NCI-H748 treated with DMSO at 0.1 percent for 48 hours (cell line): ENCODE measurements around the gene NDUFA5.
"Not testable (repeated sequence)": the region's sequence is repeated elsewhere in the genome, so short reads cannot be mapped to it uniquely, and the experiment has no call there.

Experiments used
- DNase-seq: peaks from one replicate; lab custom pipeline; 2025; lab: John Stamatoyannopoulos, UW

NDUFA5 gene

DNA sequence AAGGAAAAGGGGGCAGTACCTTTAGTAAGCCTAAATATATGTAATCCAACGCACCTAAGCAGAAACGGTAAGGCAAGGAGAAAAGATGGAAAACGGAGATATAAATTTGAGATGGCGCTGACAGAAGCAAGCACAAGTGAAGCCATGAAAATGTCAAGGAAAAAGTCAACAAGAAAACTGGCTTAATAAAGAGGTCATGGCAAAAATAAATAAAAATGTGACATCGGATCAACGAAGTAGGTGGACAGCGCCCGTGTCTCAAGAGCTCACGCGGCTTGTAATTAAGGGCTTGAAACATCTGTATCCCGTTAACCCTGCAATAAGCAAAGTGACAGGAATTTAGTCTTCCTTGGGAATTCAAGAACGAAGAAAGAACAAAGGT is 611 bp downstream of the NDUFA5 start:
- DNase-seq = no peak

DNA sequence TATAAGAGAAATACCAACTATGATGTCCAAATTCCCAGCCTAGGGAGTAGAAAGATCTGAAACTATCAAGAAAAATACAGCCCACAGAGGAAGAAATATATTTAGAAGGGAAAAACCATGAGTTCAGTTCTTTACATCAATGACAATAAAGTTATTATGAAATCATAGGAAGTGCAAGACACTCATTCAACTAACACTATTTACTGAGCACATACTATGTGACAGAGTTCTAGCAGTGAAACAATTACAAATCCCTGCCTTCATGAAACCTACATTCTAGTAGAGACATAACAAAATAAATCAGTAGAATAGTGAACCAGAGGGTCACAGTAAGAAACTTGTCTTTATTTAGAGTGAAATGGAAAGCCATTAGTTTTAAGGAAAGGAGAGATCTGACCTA is 2.1 kb downstream of the NDUFA5 start:
- DNase-seq = no peak

DNA sequence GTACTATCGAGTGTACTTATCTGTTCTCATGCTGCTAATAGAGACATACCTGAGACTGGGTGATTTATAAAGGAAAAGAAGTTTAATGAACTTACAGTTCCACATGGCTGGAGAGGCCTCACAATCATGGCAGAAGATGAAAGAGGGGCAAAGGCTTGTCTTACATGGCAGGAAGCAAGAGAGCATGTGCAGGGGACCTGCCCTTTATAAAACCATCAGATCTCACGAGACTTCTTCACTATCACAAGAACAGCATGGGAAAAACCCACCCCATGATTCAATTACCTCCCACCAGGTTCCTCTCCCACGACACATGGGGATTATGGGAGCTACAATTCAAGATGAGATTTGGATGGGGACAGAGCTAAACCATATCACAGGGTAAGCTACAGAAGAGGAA is 4.5 kb downstream of the NDUFA5 start:
- no peak for DNase-seq

DNA sequence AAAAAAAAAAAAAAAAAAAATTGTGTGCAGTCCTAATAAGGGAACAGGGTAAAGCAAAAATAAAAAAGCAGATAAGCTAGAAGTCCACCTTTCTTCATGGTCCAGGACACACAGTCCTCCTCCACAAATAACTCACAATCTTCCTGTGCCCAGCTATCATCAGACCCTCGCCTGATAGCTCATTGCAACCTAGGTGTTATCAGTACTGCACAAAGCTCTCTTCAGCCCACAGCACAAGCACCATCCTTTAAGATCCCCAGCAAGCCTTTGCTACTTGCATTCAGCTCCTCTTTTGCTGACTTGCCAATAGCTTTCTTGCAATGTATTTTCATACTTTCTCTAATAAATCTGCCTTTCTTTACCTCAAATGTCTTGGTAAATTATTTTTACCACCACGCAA is 5.0 kb downstream of the NDUFA5 start:
- no peak for DNase-seq

DNA sequence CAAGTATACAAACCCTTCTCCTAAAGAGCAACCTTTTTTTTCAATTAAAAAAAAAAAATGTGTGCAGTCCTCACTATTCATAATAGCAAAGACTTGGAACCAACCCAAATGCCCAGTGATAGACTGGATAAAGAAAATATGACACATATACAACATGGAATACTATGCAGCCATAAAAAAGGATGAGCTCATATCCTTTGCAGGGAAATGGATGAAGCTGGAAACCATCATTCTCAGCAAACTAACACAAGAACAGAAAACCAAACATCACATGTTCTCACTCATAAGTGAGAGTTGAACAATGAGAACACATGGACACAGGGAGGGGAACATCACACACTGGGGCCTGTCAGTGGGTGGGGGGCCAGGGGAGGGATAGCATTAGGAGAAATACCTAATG is 5.5 kb downstream of the NDUFA5 start:
- not testable (repeated sequence) for DNase-seq

DNA sequence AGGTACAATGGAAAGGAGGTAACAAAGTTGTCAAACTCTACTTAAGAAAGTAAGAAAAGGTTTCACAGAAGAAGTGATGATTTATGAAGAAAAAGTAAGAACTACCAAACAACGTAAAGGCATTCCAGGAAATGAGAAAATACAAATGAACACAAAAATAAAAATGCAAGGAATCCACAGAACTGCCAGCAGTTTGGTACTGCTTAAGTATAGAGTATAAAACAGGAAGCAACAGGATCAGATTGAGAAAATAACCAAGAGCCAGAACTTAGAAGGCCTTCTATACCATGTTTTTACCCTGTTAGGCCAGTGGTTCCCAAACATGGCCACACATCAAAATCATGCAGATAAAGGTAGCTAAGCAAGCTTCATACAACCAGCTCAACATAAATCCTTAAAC is 9.2 kb downstream of the NDUFA5 start:
- DNase-seq = no peak

DNA sequence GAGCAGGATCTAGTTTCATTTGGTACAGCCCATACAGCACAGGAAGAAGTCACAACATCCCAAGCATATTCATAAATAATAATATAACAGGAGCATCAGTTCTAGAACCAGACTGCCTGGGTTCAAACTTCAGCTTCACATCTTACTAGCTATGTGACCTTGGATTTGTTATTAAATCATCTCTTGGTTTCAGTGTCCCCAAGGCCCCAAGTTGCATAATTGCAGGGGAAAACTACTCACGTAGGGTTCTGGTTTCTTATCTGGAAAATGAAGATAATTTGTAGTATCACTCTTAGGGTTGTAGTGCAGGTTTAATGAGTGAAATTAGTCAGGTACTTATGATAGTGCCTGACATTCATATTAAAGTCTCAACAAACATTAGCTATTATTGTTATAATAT is 17.7 kb downstream of the NDUFA5 start:
- DNase-seq = no peak

DNA sequence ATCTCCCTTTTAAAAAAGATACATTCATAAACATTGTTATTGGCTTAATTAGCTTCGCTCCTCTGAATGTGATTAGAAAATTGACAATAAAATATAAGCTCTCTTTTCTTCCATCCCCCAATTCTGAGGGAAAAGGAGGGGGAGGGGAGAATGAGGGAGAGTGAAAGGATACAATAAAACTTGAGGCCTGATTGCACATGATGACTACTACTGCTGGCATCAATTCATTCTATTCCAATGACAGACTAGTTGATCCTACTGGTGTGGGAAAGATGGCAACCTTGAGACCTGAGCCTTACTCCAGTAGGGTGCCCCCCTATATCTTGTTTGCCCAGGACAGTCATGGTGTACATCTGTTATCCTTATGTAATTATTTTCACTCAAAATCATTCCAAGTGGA is 18.7 kb downstream of the NDUFA5 start:
- DNase-seq = no peak

DNA sequence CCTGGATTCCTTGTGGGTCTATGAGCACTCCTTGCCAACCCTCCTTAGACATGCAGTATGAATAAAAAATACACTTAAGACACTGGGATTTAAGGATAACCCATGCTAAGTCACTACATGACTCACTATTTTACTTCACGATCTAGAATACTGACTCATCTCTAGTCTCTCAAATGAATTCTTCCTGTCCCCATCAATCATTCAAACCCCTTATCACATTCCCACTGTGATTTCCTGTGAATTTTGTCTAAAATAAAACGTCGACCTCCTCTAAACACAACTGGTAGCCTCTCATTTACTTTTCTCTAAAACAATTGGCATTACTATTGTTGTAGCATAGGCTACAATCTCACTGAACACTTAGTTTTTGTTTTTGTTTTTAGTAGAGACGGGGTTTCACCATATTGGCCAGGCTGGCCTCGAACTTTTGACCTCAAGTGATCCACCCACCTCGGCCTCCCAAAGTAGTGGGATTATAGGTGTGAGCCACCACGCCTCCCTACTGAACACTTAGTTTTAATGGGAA is 19.4 kb downstream of the NDUFA5 start:
- no peak for DNase-seq

DNA sequence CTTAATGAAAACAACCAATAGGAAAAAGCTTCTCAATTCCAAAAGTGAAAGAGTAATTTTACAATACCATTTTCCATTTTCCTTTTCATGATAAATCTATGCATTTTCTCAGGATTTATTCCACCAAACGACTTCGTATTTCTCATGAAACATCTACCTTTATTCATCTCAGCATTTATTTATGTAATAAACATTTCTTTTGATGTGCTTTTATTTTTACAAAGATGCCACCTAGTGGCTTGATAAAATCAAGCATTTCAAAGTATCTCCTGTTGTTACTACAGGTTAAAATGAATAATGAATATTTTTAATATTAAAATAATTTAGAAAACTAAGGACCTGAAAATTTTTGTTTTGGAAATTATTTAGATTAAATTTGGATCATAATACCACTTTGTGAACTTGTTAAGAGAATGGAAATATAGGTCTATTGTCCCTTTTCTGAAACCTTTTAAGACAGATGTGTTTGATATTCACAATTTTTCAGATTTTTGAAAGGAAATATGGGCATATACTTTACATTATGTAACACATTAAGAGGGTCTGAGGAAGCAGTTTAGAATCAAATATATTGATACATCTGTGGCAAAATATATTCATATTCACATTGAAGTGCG is 20.5 kb downstream of the NDUFA5 start:
- DNase-seq = no peak

DNA sequence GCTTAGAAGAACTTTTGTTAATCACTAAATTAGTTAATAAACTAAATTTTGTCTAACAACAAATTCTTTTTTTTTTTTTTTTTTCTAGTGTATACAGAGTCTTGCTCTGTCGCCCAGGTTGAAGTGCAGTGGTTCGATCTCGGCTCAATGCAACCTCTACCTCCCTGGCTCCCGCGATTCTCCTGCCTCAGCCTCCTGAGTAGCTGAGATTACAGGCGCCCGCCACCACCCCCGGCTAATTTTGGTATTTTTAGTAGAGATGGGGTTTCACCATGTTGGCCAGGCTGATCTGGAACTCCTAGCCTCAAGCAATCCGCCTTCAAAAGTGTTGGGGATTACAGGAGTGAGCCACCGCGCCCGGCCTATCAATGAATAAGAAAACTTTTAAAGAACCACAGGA is 22.1 kb downstream of the NDUFA5 start:
- DNase-seq = no peak

DNA sequence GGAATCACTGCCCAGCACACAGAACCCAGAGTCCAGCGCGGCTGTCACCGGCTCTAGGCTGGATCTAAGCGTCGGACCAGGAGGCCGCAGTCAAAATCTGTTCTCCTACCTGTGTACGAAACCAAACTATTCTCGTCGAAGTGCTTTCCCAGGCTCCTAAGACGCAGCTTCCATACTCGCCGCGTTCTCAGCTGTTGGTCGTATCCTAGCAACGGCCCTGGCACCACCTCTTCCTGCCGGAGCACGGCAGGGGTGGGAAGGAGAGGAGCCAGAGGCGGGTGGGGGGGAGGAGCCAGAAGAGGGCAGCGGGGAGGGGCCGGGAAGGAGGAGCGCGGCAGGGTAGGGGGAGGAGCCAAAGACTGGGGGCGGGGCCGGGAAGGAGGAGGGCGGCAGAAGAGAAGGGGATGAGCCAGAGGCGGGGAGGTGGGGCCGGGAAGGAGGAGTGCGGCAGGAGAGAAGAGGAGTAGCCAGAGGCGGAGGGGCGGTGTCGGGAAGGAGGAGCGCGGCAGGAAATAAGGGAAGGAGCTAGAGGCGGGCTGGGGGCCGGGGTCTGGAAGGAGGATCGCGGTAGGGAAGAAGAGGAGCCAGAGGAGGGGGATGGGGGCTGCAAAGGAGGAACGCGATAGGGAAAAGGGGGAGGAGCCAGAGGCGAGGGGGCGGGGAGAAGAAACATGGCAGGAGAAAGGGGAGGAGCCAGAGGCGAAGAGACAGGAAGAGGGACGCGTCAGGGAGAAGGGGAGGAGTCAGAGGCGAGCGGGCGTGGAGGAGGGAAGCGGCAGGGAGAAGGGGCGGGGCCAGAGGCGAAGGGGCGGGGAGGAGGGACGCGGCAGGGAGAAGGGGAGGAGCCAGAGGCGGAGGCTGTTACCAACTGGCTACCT is 23.0 kb downstream of the NDUFA5 start, which contains the start of gene IQUB:
IQUB (minus strand) TSS at position 213 of the 878 bp plus-strand sequence. CDS start 22,255 bp downstream, outside the sequence.
- DNase-seq = peak; percentile 99

DNA sequence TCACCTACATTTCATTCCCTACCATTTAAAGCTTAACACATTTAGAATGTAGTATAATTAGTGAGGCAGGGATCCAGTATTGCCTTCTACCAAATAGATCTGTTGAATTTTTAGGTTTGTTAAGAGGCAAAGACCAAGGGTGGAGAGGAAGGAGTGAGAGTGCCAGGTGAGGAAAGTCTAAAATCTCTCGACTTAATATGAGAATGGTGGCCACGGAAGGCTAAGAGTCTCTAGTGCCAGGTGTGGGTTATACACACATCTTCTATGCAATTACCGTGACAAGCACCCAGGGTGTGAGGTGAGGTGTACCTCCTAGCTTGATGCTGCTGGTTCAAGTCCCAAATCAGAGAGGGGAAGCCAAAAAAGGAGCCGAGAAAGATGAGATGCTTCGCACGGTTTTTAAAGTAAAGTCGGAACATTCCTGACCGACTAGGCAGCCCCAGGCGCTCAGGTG is 23.7 kb downstream of the NDUFA5 start:
- DNase-seq = no peak

DNA sequence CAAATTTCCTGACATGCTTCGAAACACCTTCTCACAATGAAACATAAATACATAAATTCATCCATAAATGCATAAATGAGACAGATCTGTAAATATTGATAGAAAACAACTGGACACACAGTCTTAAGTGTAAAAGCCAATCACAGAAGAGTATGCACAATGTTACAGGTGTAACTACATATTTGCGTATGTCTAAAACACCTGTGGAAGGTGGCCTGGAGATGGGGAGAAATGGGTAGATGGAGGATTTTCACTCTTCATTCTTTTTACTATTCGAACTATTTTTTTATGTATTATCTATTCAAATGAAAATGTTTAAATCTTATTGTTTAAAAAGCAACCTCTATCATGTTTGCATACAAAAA is 24.1 kb downstream of the NDUFA5 start:
- DNase-seq = no peak

DNA sequence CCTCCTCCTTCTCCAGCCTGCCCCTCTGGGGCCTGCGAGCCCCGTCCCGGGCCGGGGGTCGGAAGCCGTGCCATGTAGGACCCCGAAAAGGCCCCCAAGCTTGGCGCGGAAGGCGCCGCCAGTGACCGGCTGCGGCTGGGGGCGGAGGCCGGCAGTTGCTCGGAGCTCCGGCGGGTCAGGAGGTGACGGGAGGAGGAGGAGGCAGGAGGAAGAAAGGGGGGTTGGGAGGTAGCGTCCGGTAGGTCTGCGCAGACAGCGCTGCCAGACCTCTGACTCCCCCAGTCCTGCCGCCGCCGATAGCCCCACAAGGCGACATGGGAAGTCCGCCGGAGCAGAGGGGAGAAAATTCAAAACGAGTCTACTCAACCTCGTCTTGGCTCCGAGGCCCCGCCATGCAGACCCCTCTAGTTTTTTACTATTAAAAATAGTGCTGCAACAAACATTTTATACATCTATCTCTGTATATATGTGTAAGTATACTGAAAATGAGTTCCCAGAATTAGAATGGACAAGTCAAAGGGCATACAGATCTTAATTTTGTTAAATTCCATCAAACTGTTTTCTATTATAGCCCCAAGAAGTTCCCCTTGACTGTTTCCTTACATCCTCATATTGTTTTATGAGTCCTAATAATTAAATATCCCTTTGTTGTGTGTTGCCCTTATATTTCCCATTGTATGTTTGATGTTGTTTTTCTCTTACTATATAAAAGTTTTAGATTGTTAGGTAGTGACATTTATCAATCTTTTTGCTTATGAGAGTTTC is 24.6 kb downstream of the NDUFA5 start:
- DNase-seq = not testable (repeated sequence)

DNA sequence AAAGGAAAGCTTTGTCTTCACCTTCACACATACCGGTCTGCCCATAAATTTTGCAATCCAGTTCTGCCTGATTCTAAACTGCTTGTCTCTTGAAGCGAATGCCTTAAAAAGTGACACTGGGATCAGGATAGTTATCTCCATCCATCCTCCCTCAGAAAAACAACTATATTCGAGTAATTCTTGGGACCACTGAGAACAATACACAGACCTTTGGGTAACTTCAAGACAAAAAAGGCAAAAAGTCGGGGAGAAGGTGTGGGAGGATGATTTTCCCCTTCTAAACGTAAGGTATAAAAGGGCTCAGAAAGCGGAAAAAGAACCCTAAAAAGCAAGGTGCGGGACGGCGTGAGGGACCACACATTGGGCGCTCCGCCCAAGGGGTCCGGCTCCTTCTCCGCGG is 25.3 kb downstream of the NDUFA5 start:
- DNase-seq = not testable (repeated sequence)

DNA sequence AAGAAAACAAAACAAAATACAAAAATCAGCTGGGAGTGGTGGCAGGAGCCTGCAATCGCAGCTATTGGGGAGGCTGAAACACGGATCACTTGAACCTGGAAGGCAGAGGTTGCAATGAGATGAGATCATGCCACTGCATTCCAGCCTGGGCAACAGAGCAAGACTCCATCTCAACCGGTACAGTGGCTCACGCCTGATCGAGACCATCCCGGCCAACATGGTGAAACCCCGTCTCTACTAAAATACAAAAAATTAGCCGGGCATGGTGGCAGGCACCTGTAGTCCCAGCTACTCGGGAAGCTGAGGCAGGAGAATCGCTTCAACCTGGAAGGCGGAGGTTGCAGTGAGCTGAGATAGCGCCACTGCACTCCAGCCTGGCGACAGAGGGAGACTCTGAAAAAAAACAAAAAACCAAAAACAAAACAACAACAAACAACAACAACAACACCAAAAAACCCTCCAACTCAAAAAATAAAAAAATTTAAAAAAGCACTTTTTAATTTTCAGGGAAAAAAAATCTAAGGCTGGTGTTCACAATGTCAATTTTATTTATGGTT is 27.5 kb downstream of the NDUFA5 start:
- not testable (repeated sequence) for DNase-seq

DNA sequence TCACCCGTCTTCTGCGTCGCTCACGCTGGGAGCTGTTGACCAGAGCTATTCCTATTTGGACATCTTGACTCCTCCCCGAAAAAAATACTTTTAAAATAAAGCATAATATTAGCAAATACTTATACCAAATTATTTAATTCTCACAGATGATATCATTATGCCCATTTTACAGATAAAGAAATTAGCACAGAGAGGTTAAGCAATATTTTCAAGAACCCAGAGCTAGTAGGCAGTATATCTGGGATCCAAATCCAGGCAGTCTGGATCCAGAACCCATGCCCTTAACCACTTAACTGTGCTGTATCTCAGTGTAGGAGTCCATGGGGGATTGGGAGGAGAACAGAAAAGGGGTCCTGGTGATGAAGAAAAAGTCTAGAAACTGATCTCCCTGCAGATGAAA is 29.4 kb downstream of the NDUFA5 start:
- no peak for DNase-seq

DNA sequence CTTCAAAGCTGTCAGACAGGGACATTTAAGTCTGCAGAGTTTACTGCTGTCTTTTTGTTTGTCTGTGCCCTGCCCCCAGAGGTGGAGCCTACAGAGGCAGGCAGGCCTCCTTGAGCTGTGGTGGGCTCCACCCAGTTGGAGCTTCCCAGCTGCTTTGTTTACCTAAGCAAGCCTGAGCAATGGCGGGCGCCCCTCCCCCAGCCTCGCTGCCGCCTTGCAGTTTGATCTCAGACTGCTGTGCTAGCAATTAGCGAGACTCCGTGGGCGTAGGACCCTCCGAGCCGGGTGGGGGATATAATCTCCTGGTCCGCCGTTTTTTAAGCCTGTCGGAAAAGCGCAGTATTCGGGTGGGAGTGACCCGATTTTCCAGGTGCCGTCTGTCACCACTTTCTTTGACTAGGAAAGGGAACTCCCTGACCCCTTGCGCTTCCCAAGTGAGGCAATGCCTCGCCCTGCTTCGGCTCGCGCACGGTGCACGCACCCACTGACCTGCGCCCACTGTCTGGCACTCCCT is 29.8 kb downstream of the NDUFA5 start:
- DNase-seq = not testable (repeated sequence)

DNA sequence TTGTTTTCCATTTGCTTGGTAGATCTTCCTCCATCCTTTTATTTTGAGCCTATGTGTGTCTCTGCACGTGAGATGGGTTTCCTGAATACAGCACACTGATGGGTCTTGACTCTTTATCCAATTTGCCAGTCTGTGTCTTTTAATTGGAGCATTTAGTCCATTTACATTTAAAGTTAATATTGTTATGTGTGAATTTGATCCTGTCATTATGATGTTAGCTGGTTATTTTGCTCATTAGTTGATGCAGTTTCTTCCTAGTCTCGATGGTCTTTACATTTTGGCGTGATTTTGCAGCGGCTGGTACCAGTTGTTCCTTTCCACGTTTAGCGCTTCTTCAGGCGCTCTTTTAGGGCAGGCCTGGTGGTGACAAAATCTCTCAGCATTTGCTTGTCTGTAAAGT is 31.1 kb downstream of the NDUFA5 start:
- DNase-seq = not testable (repeated sequence)

DNA sequence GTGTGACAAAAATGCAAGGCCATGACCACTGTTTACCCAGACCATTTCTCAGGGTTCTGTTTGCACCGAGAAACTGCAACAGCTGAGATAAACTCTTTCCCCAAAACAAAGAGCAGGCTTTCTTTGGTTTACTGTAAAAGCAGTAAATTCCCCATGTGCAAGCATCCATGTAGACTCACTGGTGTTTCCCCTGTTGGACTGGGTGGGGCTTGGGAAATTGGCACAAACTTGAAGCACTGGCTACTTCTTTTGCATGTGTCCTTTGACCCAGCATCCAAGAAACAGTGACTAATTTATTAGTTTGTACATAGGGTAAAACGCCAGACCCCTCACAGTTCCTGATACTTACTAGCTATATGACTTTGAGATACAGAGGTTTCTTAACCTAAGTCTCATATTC is 35.6 kb downstream of the NDUFA5 start:
- DNase-seq = no peak

DNA sequence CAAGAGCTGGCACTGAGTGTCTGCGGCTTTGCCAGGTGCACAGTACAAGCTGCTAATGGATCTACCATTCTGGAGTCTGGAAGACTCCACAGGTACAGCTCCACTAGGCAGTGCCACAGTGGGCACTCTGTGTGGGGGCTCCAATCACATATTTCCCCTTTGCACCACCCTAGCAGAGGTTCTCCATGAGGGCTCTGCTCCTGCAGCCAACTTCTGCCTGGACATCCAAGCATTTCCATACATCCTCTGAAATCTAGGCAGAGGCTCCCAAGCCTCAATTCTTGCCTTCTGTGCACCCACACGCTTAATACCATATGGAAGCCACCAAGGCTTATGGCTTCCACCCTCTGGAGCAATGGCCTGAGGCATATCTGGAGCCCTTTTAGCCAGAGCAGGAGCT is 52.4 kb downstream of the NDUFA5 start:
- DNase-seq = no peak
